HCT116 (cell line): ENCODE measurements around the gene MYO16.

ENCODE experiments used
- EGR1 ChIP-seq: IDR thresholded peaks from 2 replicates; pipeline ENCODE4 v1.6.1; 2012; ENCODE audit warnings: low read depth
- EZH2 ChIP-seq: fragments of 200-600 bp; sonication (generic); IDR thresholded peaks from 2 replicates; pipeline ENCODE4 v1.6.1; 2017; ENCODE audit warnings: antibody characterized with exemption, mixed run types
- EZH2phosphoT487 ChIP-seq: fragments of 200-600 bp; IDR thresholded peaks from 2 replicates; pipeline ENCODE4 v1.6.1; 2018; ENCODE audit warnings: antibody characterized with exemption, borderline replicate concordance
- MAX ChIP-seq: IDR thresholded peaks from 2 replicates; pipeline ENCODE4 v1.6.1; 2012
- POLR2A ChIP-seq: IDR thresholded peaks from 2 replicates; pipeline ENCODE4 v1.7.0; 2011; ENCODE audit warnings: borderline replicate concordance; ENCODE audit not compliant: insufficient read depth, insufficient read length; ENCODE audit errors: extremely low read depth
- REST ChIP-seq: IDR thresholded peaks from 2 replicates; pipeline ENCODE4 v1.6.1; 2012; ENCODE audit warnings: low read depth
- TCF7L2 ChIP-seq: IDR thresholded peaks from 2 replicates; pipeline ENCODE4 v1.7.0; 2011; ENCODE audit warnings: borderline replicate concordance, inconsistent platforms; ENCODE audit not compliant: insufficient read depth, insufficient read length; ENCODE audit errors: extremely low read depth
- TF ChIP-seq, protein P1 (sequence below), 3 experiments: fragments of 200-600 bp in 1 of 3; sonication (generic) in 1 of 3; IDR thresholded peaks in 2 of 3; conservative IDR thresholded peaks in 1 of 3; 2 replicates each; pipeline ENCODE4 v1.5.1; 2012 to 2017; ENCODE audit warnings: low read depth in 2 of 3, low read length in 2 of 3, antibody characterized with exemption in 1 of 3, borderline replicate concordance in 1 of 3, control low read depth in 1 of 3, mild to moderate bottlenecking in 1 of 3, mixed read lengths in 1 of 3, mixed run types in 1 of 3, moderate library complexity in 1 of 3; ENCODE audit not compliant: insufficient read depth in 1 of 3

DNA sequence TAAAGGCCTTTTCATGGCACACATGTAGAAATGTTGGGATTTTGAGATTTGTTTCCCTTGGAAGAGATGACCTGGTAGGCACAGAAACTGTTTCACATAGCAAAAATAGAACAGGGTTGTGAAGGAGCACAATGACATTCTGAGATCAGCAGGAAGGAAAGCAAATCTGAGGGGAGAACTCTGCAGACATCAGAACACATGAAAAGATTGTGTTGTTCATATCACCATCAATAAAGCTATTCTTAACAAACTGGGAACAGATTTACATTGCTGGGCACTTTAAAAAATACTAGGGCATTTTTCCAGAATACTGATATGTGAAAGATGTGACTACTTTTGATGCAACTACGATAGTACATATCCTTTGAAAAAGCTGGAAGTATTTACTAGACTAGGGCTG, 481.7 kb downstream of the MYO16 start:
- TF ChIP-seq, protein P1, sequence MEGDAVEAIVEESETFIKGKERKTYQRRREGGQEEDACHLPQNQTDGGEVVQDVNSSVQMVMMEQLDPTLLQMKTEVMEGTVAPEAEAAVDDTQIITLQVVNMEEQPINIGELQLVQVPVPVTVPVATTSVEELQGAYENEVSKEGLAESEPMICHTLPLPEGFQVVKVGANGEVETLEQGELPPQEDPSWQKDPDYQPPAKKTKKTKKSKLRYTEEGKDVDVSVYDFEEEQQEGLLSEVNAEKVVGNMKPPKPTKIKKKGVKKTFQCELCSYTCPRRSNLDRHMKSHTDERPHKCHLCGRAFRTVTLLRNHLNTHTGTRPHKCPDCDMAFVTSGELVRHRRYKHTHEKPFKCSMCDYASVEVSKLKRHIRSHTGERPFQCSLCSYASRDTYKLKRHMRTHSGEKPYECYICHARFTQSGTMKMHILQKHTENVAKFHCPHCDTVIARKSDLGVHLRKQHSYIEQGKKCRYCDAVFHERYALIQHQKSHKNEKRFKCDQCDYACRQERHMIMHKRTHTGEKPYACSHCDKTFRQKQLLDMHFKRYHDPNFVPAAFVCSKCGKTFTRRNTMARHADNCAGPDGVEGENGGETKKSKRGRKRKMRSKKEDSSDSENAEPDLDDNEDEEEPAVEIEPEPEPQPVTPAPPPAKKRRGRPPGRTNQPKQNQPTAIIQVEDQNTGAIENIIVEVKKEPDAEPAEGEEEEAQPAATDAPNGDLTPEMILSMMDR (IDR thresholded peaks at IDR 0.05 in 2 of 3, conservative IDR thresholded peaks at IDR 0.05 in 1 of 3; ENCODE audit: borderline replicate concordance in 1 of 3, insufficient read depth in 1 of 3, low read depth in 2 of 3, low read length in 2 of 3), result no peak
- TF ChIP-seq POLR2A (no peak), EZH2phosphoT487 (no peak), EZH2 (no peak), TCF7L2 (no peak), REST (no peak), EGR1 (no peak), MAX (no peak)
